ENCODE data around the gene CA10.

The CA10 gene

DNA sequence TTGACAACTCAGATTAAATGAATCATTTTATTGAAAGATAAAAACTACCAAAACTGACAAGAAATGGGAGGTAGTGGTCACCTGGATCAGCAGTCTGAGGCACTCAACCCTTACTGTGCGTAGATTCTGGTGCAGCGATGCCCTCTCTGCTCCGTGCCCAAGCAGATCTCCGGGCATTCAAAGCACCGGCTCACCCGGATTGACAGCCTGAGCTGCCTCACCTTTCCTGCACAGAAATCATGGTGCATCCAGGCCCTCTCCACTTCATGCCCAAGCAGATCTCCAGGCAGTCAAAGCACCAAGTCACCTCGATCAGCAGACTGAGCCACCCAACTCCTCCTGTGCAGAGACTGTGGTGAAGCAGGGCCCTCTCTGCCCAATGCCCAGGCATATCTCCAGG, 196.8 kb downstream of the CA10 start:
- in situ Hi-C loops (cut with MboI; ENCODE audit: low sequenced_read_pairs, unreplicated experiment): no loop called here
- TF ChIP-seq, protein P1, sequence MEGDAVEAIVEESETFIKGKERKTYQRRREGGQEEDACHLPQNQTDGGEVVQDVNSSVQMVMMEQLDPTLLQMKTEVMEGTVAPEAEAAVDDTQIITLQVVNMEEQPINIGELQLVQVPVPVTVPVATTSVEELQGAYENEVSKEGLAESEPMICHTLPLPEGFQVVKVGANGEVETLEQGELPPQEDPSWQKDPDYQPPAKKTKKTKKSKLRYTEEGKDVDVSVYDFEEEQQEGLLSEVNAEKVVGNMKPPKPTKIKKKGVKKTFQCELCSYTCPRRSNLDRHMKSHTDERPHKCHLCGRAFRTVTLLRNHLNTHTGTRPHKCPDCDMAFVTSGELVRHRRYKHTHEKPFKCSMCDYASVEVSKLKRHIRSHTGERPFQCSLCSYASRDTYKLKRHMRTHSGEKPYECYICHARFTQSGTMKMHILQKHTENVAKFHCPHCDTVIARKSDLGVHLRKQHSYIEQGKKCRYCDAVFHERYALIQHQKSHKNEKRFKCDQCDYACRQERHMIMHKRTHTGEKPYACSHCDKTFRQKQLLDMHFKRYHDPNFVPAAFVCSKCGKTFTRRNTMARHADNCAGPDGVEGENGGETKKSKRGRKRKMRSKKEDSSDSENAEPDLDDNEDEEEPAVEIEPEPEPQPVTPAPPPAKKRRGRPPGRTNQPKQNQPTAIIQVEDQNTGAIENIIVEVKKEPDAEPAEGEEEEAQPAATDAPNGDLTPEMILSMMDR (IDR thresholded peaks at IDR 0.05; ENCODE audit: borderline replicate concordance, control extremely low read depth, extremely low read depth, insufficient read depth, missing control alignments): no peak
- DNase-seq (ENCODE audit: low spot score): no peak

DNA sequence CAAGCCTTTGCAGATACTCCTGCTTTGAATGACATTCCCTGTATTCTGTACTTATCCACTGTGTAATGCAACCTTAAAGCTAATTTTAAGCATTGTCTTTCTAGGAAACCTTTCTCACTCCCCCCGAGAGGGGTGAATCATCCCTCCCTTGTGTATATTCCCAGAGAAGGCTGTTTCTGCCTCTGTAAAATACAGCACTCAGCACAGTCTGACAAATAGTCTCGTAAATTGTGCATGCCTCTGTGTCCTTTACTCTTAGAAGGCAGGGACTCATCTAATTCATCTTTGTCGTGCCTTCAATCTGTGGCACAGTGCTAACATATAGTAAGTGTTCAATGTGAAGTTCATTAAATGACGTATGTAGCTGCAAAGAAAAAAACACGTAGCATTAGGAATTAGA, 200.7 kb downstream of the CA10 start:
- no peak for DNase-seq (ENCODE audit: low spot score)
- TF ChIP-seq, protein P1 (IDR thresholded peaks at IDR 0.05; ENCODE audit: borderline replicate concordance, control extremely low read depth, extremely low read depth, insufficient read depth, missing control alignments): no peak
- in situ Hi-C loops (cut with MboI; ENCODE audit: low sequenced_read_pairs, unreplicated experiment): no loop called here

DNA sequence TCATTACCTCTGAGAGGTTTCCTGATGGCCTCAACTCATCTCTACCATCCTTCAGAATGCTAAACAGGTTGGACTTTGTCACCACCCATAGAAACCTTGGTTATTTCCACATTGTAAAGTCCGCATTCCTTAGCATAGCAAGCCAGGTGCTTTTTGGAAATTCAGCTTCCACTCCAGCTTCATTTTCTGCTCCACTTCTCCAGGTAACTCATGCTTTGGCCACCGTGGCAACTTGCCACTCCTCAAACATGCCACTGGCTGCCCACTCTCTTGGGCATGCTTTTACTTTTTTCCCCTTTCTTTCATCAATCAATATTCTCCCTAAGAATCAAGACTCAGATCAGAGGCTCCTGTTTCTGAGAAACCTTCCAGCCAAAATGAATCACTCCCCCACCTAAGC, 203.3 kb downstream of the CA10 start:
- no peak for DNase-seq (ENCODE audit: low spot score)
- in situ Hi-C loops (cut with MboI; ENCODE audit: low sequenced_read_pairs, unreplicated experiment): no loop called here
- TF ChIP-seq, protein P1 (IDR thresholded peaks at IDR 0.05; ENCODE audit: borderline replicate concordance, control extremely low read depth, extremely low read depth, insufficient read depth, missing control alignments): no peak

DNA sequence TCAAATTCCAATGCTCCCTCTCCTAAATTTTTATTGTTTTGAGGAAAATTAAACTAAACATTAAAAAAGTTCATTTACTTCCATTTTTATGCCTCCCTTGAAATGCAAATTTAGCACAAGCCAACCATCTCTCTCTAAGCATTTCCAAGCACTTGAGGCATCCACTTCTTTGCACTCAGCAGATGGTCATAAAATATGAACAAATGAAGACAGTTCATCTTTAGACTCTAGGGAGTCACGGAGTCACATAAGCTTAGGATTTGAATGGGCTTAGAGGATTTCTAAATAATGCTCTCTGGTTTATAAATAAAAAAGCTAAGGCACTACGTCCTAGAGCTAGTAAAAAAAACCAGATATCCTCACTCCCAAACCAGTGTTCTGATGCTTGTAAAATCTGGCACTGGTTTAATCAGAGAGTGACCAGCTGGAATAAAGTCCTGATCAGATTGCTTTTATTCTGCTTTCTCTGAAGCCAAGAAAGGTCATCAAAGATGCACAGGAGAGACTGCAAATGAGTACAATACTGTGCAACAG, 204.2 kb downstream of the CA10 start:
- no peak for DNase-seq (ENCODE audit: low spot score)
- in situ Hi-C loops (cut with MboI; ENCODE audit: low sequenced_read_pairs, unreplicated experiment): no loop called here
- TF ChIP-seq, protein P1 (IDR thresholded peaks at IDR 0.05; ENCODE audit: borderline replicate concordance, control extremely low read depth, extremely low read depth, insufficient read depth, missing control alignments): no peak

DNA sequence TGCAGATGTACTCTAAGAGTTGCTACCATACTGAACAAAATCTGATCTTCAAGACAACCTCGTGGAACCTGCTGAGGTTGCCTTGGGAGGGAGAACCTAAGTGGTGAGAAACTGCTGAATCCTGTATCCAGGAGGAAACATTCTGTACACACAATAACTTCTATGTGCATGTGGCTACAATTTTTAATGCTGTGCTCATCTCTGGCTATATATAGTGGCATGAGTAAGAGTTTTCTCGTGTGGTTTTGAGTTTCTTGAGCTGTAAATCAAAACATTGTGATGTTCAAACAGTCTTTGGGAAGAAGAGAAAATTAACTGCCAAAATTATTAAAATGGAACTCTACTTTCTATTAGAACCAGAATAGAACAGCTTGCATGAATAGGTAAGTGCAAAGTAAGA, 206.8 kb downstream of the CA10 start:
- TF ChIP-seq, protein P1 (IDR thresholded peaks at IDR 0.05; ENCODE audit: borderline replicate concordance, control extremely low read depth, extremely low read depth, insufficient read depth, missing control alignments): no peak
- DNase-seq (ENCODE audit: low spot score): no peak
- in situ Hi-C loops (cut with MboI; ENCODE audit: low sequenced_read_pairs, unreplicated experiment): no loop called here

DNA sequence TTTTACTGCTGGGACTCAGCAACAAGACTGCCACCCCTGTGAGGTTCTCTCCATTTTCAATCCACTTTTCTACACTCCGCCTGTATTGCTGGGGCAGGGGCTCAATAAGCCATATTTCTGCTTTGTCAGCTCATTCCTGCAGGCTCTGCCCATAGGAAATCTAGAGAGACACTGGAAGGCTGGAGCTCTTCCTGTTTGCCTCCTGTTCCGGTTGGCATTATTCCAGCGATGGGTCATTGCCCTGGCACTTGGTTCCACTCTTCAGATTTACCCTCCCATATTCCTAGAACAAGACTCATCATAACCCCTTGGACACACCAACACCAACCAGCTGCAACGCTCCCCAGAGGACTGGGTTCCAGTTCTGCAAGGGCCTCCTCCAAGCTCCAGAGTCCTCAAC, 210.4 kb downstream of the CA10 start:
- DNase-seq (ENCODE audit: low spot score): no peak
- in situ Hi-C loops (cut with MboI; ENCODE audit: low sequenced_read_pairs, unreplicated experiment): no loop called here
- TF ChIP-seq, protein P1 (IDR thresholded peaks at IDR 0.05; ENCODE audit: borderline replicate concordance, control extremely low read depth, extremely low read depth, insufficient read depth, missing control alignments): no peak
